GM21786 (cell line): Measurements from ENCODE around the gene PRR5L.
"Not testable (repeated sequence)": the region's sequence is repeated elsewhere in the genome, so short reads cannot be mapped to it uniquely, and the experiment has no call there.

Source experiments
- ATAC-seq: cut with Tn5 transposase; IDR thresholded peaks from one replicate; pipeline ENCODE4 v1.9.1; 2021; ENCODE audit not compliant: unreplicated experiment

Gene PRR5L

DNA sequence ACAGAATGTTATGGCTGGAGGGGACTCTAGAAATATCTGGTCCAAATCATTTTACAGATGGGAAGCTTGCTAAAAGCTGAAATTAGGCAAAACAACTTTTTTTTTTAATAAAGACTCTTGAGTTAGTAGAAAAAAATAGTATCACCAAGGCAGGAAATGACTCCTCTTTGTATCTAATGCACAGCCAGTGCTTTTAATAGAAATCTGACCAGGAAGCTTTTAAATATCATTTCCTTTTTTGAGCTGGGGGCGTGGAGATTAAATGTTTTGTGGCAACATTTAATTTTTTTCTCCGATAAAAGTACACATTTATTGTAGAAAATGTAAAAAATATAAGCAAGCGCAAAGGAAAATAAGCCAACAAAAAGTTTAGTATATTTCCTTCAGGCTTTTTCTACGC, 191.5 kb downstream of the PRR5L start:
- ATAC-seq: no peak

DNA sequence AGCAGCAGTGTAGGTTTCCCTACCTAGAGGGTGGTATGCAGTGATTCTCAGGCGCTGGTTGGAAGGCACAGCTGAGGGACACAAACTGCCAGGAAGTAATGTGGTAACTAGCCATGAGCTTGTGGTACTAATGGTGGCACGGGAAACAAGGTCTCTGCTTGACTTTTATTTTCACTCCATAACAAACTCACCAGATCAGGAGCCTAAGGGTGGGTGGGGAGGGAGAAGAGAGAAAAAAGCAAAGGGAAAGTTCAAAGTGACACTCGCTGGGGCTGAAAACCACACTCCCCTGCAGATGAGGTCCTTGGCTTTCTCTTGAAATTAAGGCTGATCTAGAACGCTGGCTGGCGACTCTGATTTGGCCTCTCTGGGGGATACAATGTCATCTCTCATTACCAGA, 192.0 kb downstream of the PRR5L start:
- peak; percentile 63 for ATAC-seq

DNA sequence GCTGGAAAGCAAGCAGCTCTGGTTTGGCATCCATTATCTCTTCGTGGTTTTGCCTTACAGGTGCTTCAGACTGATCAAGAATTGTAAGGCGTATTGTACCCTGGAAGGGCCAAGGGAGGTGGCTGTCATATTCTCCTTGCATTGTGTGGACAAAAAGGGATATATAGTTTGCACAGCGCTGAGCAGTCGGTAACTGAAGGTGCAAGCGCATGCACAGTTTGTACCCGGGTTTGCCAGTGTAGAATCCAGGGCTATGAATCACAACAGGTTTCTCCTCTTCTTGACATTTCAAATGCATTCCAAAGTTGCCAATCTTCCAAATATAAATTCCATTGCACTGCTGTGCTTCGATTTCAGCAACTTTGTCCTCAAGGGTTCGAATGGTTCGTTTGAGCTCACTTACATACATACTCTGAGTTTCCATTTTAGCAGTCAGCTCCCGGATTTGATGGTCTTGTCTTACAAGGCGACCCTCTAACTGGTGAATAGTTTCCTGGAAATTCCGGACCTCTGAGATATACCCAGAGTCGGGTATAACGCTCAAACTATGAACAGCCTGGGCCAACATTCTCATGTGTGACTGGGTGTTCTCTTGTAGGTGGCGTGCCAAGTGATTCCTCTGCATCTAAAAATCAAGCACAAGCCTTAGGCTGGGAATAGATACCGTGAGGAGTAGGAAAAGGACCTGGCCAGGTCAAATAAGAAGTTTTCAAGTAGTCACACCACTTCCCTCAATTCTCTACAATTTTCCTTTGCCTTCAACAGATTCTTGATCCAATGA, 194.1 kb downstream of the PRR5L start:
- no peak for ATAC-seq

DNA sequence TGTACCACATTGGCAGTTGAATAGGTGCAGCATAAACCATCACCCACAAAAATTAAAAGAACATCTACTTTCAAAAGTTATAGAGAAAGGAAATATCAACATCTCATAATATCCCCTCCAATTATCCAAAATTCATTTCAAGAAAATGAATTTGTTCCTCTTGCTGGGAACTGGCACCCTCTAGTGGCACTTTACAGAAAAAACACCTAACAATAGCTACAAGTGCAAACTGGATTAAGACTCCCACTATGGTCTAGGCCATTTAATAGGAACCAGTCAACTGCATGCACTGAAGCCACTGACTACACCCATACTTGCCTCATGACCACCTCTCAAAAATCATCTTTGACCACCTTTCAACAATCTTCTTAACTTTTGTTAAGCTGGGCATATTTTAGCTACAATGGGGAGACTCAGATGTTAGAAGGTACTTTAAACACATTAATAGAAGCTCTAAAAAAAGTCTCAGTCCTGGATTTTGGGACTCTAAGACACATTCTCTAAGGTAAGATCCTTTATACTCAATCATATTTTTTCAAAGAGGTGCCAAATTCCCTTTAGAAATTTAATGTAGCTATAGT, 196.7 kb downstream of the PRR5L start:
- no peak for ATAC-seq

DNA sequence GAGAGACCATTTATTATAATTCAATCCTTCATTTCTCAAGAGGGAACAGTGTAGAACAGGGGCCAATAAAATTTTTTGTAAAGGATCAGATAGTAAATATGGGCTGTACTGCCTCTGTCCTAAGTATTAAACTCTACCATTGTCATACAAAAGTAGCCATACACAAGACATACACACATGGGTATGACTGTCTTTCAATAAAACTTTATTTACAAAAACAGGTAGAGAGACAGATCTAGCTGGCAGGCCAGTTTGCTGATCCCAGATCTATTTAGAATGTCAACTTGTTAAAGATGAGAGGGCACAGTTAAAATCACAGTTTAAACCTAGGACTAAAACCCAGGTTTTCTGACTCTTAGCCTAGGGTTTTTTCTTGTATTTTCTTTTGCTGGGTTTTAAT, 197.2 kb downstream of the PRR5L start:
- ATAC-seq: no peak

DNA sequence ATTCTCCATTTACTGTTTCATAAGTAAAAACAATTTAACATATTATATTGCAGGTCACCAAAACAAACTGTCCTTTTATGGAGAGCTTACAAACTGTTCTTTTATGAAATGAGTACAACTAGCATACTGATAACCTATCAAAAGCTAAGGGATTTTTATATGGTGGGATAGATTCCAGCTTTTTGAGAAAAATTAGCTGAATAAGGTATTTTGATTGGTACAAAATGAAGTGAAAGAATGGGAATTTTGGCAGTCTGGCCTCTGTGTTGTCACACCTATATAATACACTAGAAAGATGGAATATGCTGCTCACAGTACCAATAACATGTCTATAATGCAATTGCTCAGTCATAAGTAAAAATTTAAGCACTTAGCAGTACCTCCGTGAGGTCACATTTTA, 202.6 kb downstream of the PRR5L start:
- no peak for ATAC-seq

DNA sequence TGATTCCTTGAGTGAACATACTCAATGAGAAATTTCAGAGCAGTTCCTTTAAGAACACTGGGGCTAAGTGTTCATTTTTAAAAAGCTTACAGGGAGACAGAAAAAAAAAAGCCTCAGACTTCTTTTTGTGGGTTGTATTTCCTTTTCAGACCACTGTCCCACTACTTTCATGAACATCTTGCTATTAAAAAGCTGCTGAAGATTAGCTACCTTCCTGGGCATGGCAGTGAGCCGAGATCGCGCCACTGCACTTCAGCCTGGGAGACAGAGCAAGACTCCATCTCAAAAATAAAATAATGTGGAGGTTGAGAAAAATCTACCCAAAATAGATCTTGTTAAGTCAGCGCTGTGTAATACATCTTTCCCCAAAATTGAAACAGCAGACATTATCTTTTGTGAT, 203.2 kb downstream of the PRR5L start:
- ATAC-seq: no peak

DNA sequence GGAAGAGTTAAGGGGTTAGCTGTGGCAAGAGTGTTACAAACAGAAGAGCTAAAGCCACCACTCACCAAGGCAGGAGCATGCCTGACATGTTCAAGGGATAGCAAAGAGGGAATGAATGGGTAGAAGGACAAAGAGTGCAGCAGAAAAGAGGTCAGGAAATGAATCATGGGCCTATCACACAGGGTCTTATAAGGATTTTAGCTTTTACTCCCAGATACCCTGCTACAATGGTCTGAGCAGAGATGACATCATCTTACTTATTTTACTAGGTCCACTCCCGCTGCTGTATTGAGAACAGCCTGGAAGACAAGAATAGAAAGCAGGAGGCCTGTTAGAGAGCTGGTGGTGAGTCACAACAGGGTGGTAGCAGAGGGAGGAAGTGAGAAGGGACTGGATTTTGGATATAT, 204.2 kb downstream of the PRR5L start:
- ATAC-seq: peak; percentile 99

DNA sequence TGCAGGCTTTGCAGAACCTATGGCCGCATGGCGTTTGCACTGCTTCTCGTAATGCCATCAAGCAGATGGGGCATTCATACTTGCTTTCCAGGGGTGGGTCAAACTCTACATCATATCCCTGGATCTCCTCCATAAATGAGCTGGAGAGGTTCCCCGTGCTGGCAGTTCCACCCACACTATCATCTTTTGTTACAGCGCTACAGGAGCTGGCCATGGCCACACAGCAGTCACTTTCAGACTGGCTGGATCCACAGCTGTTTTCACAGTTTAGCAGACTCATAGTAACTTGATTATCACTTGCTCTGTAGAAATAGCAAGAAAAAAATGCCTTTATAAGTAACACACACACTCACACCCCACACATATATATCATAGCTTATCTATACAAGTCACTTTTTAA, 205.1 kb downstream of the PRR5L start:
- no peak for ATAC-seq

DNA sequence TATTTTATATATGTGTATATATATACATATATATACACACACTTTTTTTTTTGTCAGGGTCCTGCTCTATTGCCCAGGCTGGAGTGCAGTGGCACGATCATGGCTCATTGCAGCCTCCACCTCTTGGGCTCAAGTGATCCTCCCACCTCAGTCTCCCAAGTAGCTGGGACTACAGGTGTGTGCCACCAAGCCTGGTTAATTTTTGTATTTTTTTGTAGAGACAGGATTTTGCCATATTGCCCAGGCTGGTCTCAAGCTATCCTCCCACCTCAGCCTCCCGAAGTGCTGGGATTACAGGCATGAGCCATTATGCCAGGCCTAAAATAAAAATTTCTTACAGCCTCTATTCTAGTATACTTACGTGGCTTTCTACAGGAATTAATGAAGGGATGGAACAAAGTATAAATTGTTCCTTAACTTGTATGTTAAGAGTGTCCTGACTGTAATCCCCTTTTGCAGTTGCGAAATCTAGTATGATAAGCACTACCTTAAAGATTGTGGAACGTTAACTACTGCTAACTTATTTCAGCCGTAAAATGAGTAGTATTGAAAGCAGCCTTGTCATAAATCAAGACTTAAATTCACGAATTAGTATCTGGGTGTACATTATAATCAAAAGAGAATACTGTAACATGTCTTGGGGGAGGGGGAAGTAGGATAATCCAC, 211.9 kb downstream of the PRR5L start:
- no peak for ATAC-seq

DNA sequence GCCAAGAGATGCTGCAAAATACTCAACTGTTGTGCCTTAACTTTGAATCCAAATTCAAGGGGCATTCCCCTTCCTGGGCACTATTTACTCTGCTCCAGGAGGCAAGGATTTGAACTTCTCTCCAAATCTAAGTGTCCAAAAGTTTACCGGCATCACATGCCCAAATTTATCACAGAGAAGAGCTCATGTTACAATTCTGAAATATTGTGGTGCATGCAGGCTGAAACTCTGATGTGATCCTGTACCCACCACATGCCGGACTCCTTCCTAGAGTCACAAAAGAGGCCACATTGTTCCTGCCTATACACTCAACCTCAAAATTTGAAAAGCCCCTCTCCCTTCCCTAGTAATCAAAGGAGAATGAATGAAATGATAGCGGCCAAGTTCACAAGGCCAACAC, 212.7 kb downstream of the PRR5L start:
- no peak for ATAC-seq

DNA sequence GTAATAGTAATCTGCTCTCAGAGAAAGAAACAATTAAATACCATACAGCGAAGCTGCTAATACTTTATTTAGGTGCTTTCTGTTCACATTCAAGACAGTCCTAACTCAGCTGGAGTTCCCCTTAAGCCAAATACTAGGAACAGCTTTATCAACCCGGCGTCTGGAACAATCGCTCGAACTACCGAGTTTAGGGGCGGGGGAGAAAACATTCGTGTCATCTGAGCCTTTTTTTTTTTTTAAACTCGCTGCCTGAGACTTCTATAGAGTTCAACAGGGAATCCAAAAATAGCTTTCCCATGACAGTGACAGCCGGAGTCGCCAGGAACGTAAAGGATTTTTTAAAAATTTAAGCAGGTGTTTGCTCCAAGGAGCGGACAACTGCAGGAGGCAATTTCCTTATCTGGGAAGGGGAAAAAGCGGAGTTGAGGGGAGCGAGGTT, 213.1 kb downstream of the PRR5L start:
- ATAC-seq: peak; percentile 9

DNA sequence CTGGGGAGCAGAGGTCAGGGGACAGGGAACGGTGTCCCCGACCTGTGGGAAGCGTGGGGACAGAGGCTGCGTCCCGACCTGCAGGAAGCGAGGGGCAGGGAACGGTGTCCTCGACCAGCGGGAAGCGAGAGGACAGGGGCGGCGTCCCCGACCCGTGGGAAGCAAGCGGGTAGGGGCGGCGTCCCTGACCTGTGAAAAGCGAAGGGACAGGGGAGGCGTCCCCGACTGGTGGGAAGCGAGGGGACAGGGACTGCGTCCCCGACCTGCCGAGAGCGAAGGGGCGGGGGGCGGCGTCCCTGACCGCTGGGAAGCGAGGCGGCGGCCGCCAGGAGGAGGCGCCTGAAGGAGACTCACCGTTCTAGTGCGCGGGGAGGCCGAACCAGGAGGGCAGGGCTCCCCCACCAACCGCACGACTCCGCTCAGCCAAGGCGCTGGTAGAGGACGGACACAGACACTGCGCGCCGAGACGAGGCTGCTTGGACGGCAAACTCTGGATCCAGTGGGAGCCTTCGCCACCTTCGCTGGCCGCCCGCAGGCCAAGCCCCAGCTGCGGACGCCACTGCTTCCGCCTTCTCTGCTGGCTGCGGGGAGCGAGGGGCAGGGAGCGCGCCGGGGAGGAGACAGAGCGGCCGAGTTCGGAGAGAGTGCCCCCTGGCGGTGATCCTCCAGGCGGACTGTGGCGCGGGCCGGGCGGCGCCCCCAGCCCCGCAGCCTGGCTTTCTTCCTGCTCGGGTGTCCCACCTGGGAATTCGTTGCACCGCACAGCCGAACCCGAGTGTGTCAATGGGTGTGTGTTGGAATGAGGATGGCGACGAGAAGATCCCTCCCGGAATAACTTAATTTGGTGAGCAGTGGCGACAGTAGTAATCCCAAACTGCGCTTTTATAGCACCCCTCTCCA, 213.9 kb downstream of the PRR5L start, which contains the start of gene TRAF6:
TRAF6 (minus strand) TSS at position 579 of the 900 bp plus-strand sequence. CDS start 8,757 bp downstream, outside the sequence.
- ATAC-seq: peak; percentile 95

DNA sequence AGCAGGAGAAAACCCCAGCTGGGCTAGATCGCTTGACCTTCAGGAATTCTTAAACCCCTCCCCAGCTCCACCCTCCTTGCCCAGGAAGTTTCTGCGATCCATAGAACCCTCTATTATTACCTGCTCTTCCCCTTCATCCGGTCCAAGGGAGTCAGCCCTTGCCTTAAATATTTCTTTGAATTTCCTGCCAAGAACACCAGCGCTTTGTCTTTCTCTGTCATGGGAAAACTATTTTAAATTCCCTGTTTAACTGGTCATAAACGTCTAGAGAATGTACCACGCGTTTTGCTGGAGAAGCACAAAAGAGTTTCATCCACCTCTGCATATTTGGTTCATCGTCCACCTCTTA, 214.5 kb downstream of the PRR5L start:
- ATAC-seq: no peak

DNA sequence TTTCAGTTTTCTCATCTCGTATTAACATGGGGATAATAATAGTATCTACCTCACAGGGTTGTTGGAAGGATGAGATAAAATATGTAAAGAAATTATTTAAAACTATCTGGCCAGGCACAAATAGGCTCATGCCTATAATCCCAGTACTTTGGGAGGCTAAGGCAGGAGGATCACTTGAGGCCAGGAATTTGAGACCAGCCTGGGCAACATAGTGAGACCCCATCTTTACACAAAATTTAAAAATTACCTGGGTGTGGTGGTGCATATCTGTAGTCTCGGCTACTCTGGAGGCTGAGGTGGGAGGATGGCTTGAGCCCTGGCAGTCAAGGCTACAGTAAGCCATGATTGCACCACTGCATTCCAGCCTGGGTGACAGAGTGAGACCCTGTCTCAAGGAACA, 215.0 kb downstream of the PRR5L start:
- ATAC-seq: not testable (repeated sequence)

DNA sequence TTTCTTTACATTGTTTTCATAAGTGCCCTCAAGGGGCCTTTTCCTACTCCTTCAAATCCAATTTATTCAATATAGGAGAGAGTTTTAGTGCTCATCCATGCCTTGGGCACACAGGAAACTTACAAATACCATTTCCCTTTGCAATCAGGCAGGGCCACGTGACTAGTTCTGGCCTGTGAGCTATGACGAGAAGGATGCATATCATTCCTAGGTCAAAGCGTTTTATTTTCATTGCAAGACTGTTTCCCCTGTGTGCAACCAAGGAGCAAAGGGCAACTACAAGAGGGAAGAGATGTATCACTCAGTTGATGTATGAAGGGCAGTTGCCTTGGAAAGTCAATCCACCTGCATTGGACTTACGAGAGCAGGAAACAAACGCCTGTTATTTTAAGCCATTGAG, 215.9 kb downstream of the PRR5L start:
- ATAC-seq: no peak

DNA sequence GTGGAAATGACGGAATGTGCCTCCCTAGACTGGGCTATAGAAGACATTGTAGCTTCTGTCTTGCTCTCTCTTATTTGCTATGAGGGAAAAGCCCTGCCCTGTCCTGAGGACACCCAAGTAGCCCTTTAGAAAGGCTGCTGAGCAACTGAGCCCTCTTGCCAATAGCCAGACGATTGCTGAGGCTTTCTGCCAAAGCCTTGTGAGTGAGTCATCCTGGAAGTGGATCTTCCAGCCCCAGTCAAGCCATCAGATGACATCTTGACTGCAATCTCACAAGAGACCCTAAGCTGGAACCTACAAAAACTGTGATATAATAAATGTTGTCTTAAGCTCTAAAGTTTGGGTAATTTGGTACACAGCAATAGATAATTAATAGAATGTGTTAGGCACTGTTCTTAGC, 217.9 kb downstream of the PRR5L start:
- no peak for ATAC-seq
